ENCODE measurements around the gene RPEL1. TPM values are rescaled to one million over a fixed set of nuclear protein-coding genes. Genes with fewer than 3 reads are reported as not detected.

The RPEL1 gene
- total and polyA plus RNA-seq, 9 donors = 0.08 to 0.12 (median 0.10) TPM; not detected in 5

- Histone ChIP-seq H3K9me3 (replicated peaks; ENCODE audit: control insufficient read depth, low read depth, low read length) (no peaks in the 10 kb centered on the region), H3K4me3 (ENCODE audit: low read length) (no peak overlapping the region), H3K27ac (ENCODE audit: low read length) (no peak overlapping the region), H3K36me3 (ENCODE audit: control insufficient read depth, insufficient read depth, low read length) (no peaks in the 10 kb centered on the region), H3K4me1 (ENCODE audit: control insufficient read depth, insufficient read depth, low read length) (peaks cover 21% of the 10 kb centered on the region), H3K27me3 (ENCODE audit: control insufficient read depth, insufficient read depth, low read length) (no peaks in the 10 kb centered on the region)
- no peak for DNase-seq
- 80% methylated on average over 1 of the region's 3 CpGs for WGBS (ENCODE audit: insufficient coverage)
Measured at GRCh38 chr10:103232131-103232673, 13.5 kb upstream of the RPEL1 start.

GRCh38 chr10:103232772-103233488 is 12.8 kb upstream of the RPEL1 start:
- Histone ChIP-seq H3K27me3 (ENCODE audit: control insufficient read depth, insufficient read depth, low read length) (no peaks in the 10 kb centered on the region), H3K36me3 (ENCODE audit: control insufficient read depth, insufficient read depth, low read length) (no peaks in the 10 kb centered on the region), H3K4me3 (ENCODE audit: low read length) (no peak overlapping the region), H3K9me3 (replicated peaks; ENCODE audit: control insufficient read depth, low read depth, low read length) (no peaks in the 10 kb centered on the region), H3K27ac (ENCODE audit: low read length) (no peak overlapping the region), H3K4me1 (ENCODE audit: control insufficient read depth, insufficient read depth, low read length) (peaks cover 19% of the 10 kb centered on the region)
- 74% methylated on average over 4 of the region's 7 CpGs for WGBS (ENCODE audit: insufficient coverage)
- no peak for DNase-seq

DNA sequence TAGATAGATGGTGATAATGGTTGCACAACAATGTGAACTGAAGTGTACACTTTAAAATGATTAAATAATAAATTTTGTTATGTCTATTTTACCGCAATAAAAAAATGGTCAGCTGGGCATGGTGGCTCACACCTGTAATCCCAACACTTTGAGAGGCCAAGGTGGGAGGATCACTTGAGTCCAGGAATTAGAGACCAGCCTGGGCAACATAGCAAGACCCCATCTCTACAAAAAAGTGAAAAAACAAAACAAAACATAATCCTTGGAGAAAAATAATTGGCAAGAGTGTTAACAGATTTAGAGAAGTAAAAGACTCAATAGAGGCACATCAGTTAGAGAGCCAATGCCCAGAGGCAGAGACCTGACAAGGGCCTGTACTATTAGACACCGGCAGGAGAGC is 9.9 kb upstream of the RPEL1 start:
- peaks cover 8% of the 10 kb centered on the region for H3K4me1 ChIP-seq (ENCODE audit: control insufficient read depth, insufficient read depth, low read length)
- no peaks in the 10 kb centered on the region for H3K9me3 ChIP-seq (replicated peaks; ENCODE audit: control insufficient read depth, low read depth, low read length)
- no peak overlapping the region for H3K4me3 ChIP-seq (ENCODE audit: low read length)
- H3K27me3 ChIP-seq (ENCODE audit: control insufficient read depth, insufficient read depth, low read length) = no peaks in the 10 kb centered on the region
- DNase-seq = no peak
- no peaks in the 10 kb centered on the region for H3K36me3 ChIP-seq (ENCODE audit: control insufficient read depth, insufficient read depth, low read length)
- no CpG with 5 or more reads among the region's 2 CpGs for WGBS (ENCODE audit: insufficient coverage)
- no peak overlapping the region for H3K27ac ChIP-seq (ENCODE audit: low read length)

GRCh38 chr10:103238506-103239252 is 7.0 kb upstream of the RPEL1 start:
- H3K4me3 ChIP-seq (ENCODE audit: low read length) = no peak overlapping the region
- WGBS (ENCODE audit: insufficient coverage) = 45% methylated on average over 6 of the region's 11 CpGs
- no peak overlapping the region for H3K27ac ChIP-seq (ENCODE audit: low read length)
- no peaks in the 10 kb centered on the region for H3K27me3 ChIP-seq (ENCODE audit: control insufficient read depth, insufficient read depth, low read length)
- peak; percentile 23 for DNase-seq
- no peaks in the 10 kb centered on the region for H3K4me1 ChIP-seq (ENCODE audit: control insufficient read depth, insufficient read depth, low read length)
- no peaks in the 10 kb centered on the region for H3K9me3 ChIP-seq (replicated peaks; ENCODE audit: control insufficient read depth, low read depth, low read length)
- H3K36me3 ChIP-seq (ENCODE audit: control insufficient read depth, insufficient read depth, low read length) = no peaks in the 10 kb centered on the region

DNA sequence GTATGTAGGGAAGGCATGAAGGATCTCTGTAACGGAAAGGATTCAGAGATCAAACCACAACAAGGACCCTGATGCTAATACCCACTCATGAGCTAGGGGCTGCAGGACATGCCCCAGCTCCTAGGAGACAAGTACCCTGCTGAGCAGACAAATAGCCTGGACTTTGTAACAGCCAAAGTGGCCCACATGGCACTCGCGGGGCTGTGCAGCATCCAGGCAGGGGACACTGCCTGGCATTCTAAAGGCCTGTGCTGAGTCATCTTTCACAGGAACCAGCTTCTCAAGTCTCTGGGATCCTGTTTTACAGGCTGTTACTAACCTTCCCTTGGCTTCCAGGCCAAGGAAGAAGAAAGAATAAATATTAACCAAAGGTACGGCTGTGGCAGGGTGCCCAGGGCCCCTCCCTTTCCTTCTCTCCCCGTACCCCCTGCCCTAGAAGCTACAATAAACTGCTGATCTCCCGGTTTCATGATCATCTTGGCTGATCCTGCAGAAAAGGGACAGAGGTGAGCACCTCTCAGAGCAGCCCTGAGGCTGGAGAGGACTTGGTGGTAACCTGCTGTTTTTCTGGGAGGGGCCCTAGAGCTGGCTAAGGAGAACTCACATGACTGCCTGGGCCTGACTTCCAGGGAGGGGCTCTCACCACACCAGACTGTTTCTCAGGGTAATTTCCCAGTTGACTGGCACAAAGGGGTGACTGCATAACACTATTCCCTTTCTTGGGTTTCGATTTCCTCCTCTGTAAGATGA is 4.2 kb upstream of the RPEL1 start:
- peak; percentile 14 for DNase-seq
- Histone ChIP-seq H3K27ac (ENCODE audit: low read length) (no peak overlapping the region), H3K4me3 (ENCODE audit: low read length) (no peak overlapping the region), H3K36me3 (ENCODE audit: control insufficient read depth, insufficient read depth, low read length) (no peaks in the 10 kb centered on the region), H3K4me1 (ENCODE audit: control insufficient read depth, insufficient read depth, low read length) (no peaks in the 10 kb centered on the region), H3K9me3 (replicated peaks; ENCODE audit: control insufficient read depth, low read depth, low read length) (no peaks in the 10 kb centered on the region), H3K27me3 (ENCODE audit: control insufficient read depth, insufficient read depth, low read length) (no peaks in the 10 kb centered on the region)
- WGBS (ENCODE audit: insufficient coverage) = 67% methylated on average over 3 of the region's 7 CpGs

GRCh38 chr10:103244666-103245271 is 918 bp upstream of the RPEL1 start:
- no peak overlapping the region for H3K4me3 ChIP-seq (ENCODE audit: low read length)
- H3K27ac ChIP-seq (ENCODE audit: low read length) = no peak overlapping the region
- H3K9me3 ChIP-seq (replicated peaks; ENCODE audit: control insufficient read depth, low read depth, low read length) = no peaks in the 10 kb centered on the region
- peak; percentile 79 for DNase-seq
- no peaks in the 10 kb centered on the region for H3K27me3 ChIP-seq (ENCODE audit: control insufficient read depth, insufficient read depth, low read length)
- H3K4me1 ChIP-seq (ENCODE audit: control insufficient read depth, insufficient read depth, low read length) = no peaks in the 10 kb centered on the region
- 25% methylated on average over 6 of the region's 9 CpGs for WGBS (ENCODE audit: insufficient coverage)
- H3K36me3 ChIP-seq (ENCODE audit: control insufficient read depth, insufficient read depth, low read length) = no peaks in the 10 kb centered on the region

- Histone ChIP-seq H3K27me3 (ENCODE audit: control insufficient read depth, insufficient read depth, low read length) (no peaks in the 10 kb centered on the region), H3K9me3 (replicated peaks; ENCODE audit: control insufficient read depth, low read depth, low read length) (no peaks in the 10 kb centered on the region), H3K4me1 (ENCODE audit: control insufficient read depth, insufficient read depth, low read length) (no peaks in the 10 kb centered on the region), H3K4me3 (ENCODE audit: low read length) (no peak overlapping the region), H3K27ac (ENCODE audit: low read length) (no peak overlapping the region), H3K36me3 (ENCODE audit: control insufficient read depth, insufficient read depth, low read length) (no peaks in the 10 kb centered on the region)
- DNase-seq = no peak
- WGBS (ENCODE audit: insufficient coverage) = 74% methylated on average over 2 of the region's 4 CpGs
Measured at GRCh38 chr10:103246324-103246723, 637 bp downstream of the RPEL1 start.

GRCh38 chr10:103254113-103254512 is 8.4 kb downstream of the RPEL1 start:
- WGBS (ENCODE audit: insufficient coverage) = 79% methylated on average over 2 of the region's 3 CpGs

GRCh38 chr10:103254538-103255325 is 9.0 kb downstream of the RPEL1 start:
- Histone ChIP-seq H3K4me1 (ENCODE audit: control insufficient read depth, insufficient read depth, low read length) (no peaks in the 10 kb centered on the region), H3K9me3 (replicated peaks; ENCODE audit: control insufficient read depth, low read depth, low read length) (no peaks in the 10 kb centered on the region), H3K27me3 (ENCODE audit: control insufficient read depth, insufficient read depth, low read length) (no peaks in the 10 kb centered on the region), H3K27ac (ENCODE audit: low read length) (no peak overlapping the region), H3K36me3 (ENCODE audit: control insufficient read depth, insufficient read depth, low read length) (no peaks in the 10 kb centered on the region), H3K4me3 (ENCODE audit: low read length) (no peak overlapping the region)
- no peak for DNase-seq
- WGBS (ENCODE audit: insufficient coverage) = no CpG with 5 or more reads among the region's 4 CpGs

More at GRCh38 chr10:103254113-103254512, 8.4 kb downstream of the RPEL1 start:
- no peaks in the 10 kb centered on the region for H3K27me3 ChIP-seq (ENCODE audit: control insufficient read depth, insufficient read depth, low read length)
- no peaks in the 10 kb centered on the region for H3K4me1 ChIP-seq (ENCODE audit: control insufficient read depth, insufficient read depth, low read length)
- no peak overlapping the region for H3K27ac ChIP-seq (ENCODE audit: low read length)
- DNase-seq = no peak
- no peaks in the 10 kb centered on the region for H3K9me3 ChIP-seq (replicated peaks; ENCODE audit: control insufficient read depth, low read depth, low read length)
- H3K4me3 ChIP-seq (ENCODE audit: low read length) = no peak overlapping the region
- no peaks in the 10 kb centered on the region for H3K36me3 ChIP-seq (ENCODE audit: control insufficient read depth, insufficient read depth, low read length)
